H9 (cell line): ENCODE results near the gene PAPOLA. TPM values are rescaled to one million over a fixed set of nuclear protein-coding genes. Genes with fewer than 3 reads are reported as not detected.
A peak's percentile ranks its signal among the peaks of the same experiment; 100 is the strongest.

Source experiments
- DNase-seq: peaks from one replicate; pipeline ENCODE4 v3.0.0-alpha.2; 2017
- H2AFZ ChIP-seq: one replicate; pipeline ENCODE4 v1.6.1; 2013; ENCODE audit warnings: mild to moderate bottlenecking, low read length, control low read depth, moderate library complexity
- H2AK5ac ChIP-seq: 2 replicates; pipeline ENCODE4 v1.6.1; 2013; ENCODE audit warnings: low read length, control low read depth, mixed read lengths; ENCODE audit not compliant: insufficient read length
- H2BK120ac ChIP-seq: one replicate; pipeline ENCODE4 v1.6.1; 2013; ENCODE audit warnings: low read depth, mild to moderate bottlenecking, low read length, control low read depth, inconsistent platforms; ENCODE audit not compliant: poor library complexity, severe bottlenecking
- H2BK12ac ChIP-seq: 2 replicates; pipeline ENCODE4 v1.6.1; 2013; ENCODE audit warnings: low read length, control low read depth, mixed read lengths, low read depth; ENCODE audit not compliant: insufficient read length
- H2BK15ac ChIP-seq: 2 replicates; pipeline ENCODE4 v1.6.1; 2013; ENCODE audit warnings: low read depth, low read length, control low read depth
- H2BK20ac ChIP-seq: one replicate; pipeline ENCODE4 v1.6.1; 2013; ENCODE audit warnings: low read depth, mild to moderate bottlenecking, low read length, control low read depth, inconsistent platforms; ENCODE audit not compliant: poor library complexity, severe bottlenecking
- H2BK5ac ChIP-seq: 2 replicates; pipeline ENCODE4 v1.6.1; 2013; ENCODE audit warnings: low read length, control low read depth, mixed read lengths; ENCODE audit not compliant: insufficient read length
- H3K14ac ChIP-seq: 2 replicates; pipeline ENCODE4 v1.6.1; 2013; ENCODE audit warnings: low read length, control low read depth; ENCODE audit not compliant: insufficient read depth
- H3K18ac ChIP-seq: 2 replicates; pipeline ENCODE4 v1.6.1; 2013; ENCODE audit warnings: low read depth, mild to moderate bottlenecking, mixed read lengths, low read length, control low read depth; ENCODE audit not compliant: insufficient read length
- H3K23ac ChIP-seq: 2 replicates; pipeline ENCODE4 v1.6.1; 2013; ENCODE audit warnings: low read length, control low read depth, mixed read lengths, low read depth; ENCODE audit not compliant: insufficient read length
- H3K23me2 ChIP-seq: 2 replicates; pipeline ENCODE4 v1.6.1; 2013; ENCODE audit warnings: low read depth, mild to moderate bottlenecking, mixed read lengths, low read length, control low read depth; ENCODE audit not compliant: insufficient read length, poor library complexity, severe bottlenecking
- H3K27ac ChIP-seq: 2 replicates; pipeline ENCODE4 v1.5.1; 2013; ENCODE audit warnings: low read length, control low read depth, mixed read lengths, low read depth; ENCODE audit not compliant: insufficient read length
- H3K27me3 ChIP-seq: 2 replicates; pipeline ENCODE4 v1.6.1; 2013; ENCODE audit warnings: low read length, control low read depth, inconsistent platforms; ENCODE audit not compliant: insufficient read depth
- H3K4ac ChIP-seq: 2 replicates; pipeline ENCODE4 v1.6.1; 2013; ENCODE audit warnings: low read depth, mild to moderate bottlenecking, control low read depth, inconsistent platforms, low read length, moderate library complexity
- H3K4me1 ChIP-seq: 2 replicates; pipeline ENCODE4 v1.6.1; 2013; ENCODE audit warnings: low read length, control low read depth, inconsistent platforms; ENCODE audit not compliant: insufficient read depth
- H3K4me2 ChIP-seq: 2 replicates; pipeline ENCODE4 v1.6.1; 2013; ENCODE audit warnings: low read length, control low read depth, mixed read lengths; ENCODE audit not compliant: insufficient read length, insufficient read depth
- H3K56ac ChIP-seq: 2 replicates; pipeline ENCODE4 v1.6.1; 2013; ENCODE audit warnings: low read depth, mild to moderate bottlenecking, mixed read lengths, low read length, control low read depth; ENCODE audit not compliant: insufficient read length
- H3K79me1 ChIP-seq: 2 replicates; pipeline ENCODE4 v1.6.1; 2013; ENCODE audit warnings: low read depth, mild to moderate bottlenecking, moderate library complexity, low read length, control low read depth, inconsistent platforms; ENCODE audit not compliant: insufficient read depth, poor library complexity, severe bottlenecking
- H3K79me2 ChIP-seq: 2 replicates; pipeline ENCODE4 v1.6.1; 2013; ENCODE audit warnings: low read length, control low read depth, inconsistent platforms; ENCODE audit not compliant: insufficient read depth
- H3K9ac ChIP-seq: 2 replicates; pipeline ENCODE4 v1.6.1; 2013; ENCODE audit warnings: low read length, control low read depth, mixed read lengths; ENCODE audit not compliant: insufficient read length; ENCODE audit errors: extremely low read depth
- H3K9me3 ChIP-seq: one replicate; pipeline ENCODE4 v1.6.1; 2013; ENCODE audit warnings: low read depth, low read length, inconsistent platforms; ENCODE audit not compliant: control insufficient read depth
- H3T11ph ChIP-seq: one replicate; pipeline ENCODE4 v1.6.1; 2013; ENCODE audit warnings: mild to moderate bottlenecking, low read length, control low read depth, inconsistent platforms
- H4K20me1 ChIP-seq: one replicate; pipeline ENCODE4 v1.6.1; 2013; ENCODE audit not compliant: control insufficient read depth, insufficient read length, insufficient read depth
- H4K5ac ChIP-seq: 2 replicates; pipeline ENCODE4 v1.6.1; 2013; ENCODE audit warnings: low read depth, mild to moderate bottlenecking, mixed read lengths, low read length, control low read depth; ENCODE audit not compliant: insufficient read length
- H4K8ac ChIP-seq: replicated peaks from 2 replicates; pipeline ENCODE4 v1.6.1; 2013; ENCODE audit warnings: low read length, control low read depth, mixed read lengths, low read depth; ENCODE audit not compliant: insufficient read length
- H4K91ac ChIP-seq: 2 replicates; pipeline ENCODE4 v1.6.1; 2013; ENCODE audit warnings: low read depth, mild to moderate bottlenecking, moderate library complexity, mixed read lengths, low read length, control low read depth; ENCODE audit not compliant: insufficient read length
- H3K27ac Mint-ChIP-seq, 3 experiments: 2 replicates in 2 of 3; 3 replicates in 1 of 3; pipeline ENCODE4 v1.8.0; 2020 to 2021; ENCODE audit warnings: mixed read lengths in 3 of 3, mild to moderate bottlenecking in 1 of 3, moderate library complexity in 1 of 3
- H3K27me3 Mint-ChIP-seq: 2 replicates; pipeline ENCODE4 v1.8.0; 2021; ENCODE audit warnings: low read depth, mild to moderate bottlenecking, moderate library complexity, mixed read lengths
- H3K36me3 Mint-ChIP-seq, 3 experiments: 2 replicates in 2 of 3; 3 replicates in 1 of 3; pipeline ENCODE4 v1.8.0; 2020 to 2021; ENCODE audit warnings: low read depth in 3 of 3, mixed read lengths in 3 of 3; ENCODE audit not compliant: insufficient read depth in 1 of 3
- H3K4me1 Mint-ChIP-seq, 2 experiments: 2 replicates each; pipeline ENCODE4 v1.8.0; 2020; ENCODE audit warnings: mixed read lengths in 2 of 2
- H3K4me3 Mint-ChIP-seq, 2 experiments: 2 replicates in 1 of 2; 3 replicates in 1 of 2; pipeline ENCODE4 v1.8.0; 2020 to 2021; ENCODE audit warnings: mild to moderate bottlenecking in 2 of 2, mixed read lengths in 2 of 2, moderate library complexity in 1 of 2
- H3K9me3 Mint-ChIP-seq, 2 experiments: 2 replicates in 1 of 2; 3 replicates in 1 of 2; pipeline ENCODE4 v1.8.0; 2020; ENCODE audit warnings: mild to moderate bottlenecking in 2 of 2, mixed read lengths in 2 of 2, moderate library complexity in 1 of 2
- WGBS: extraction: QIAGEN DNeasy Blood & Tissue Kit; methylation state at CpG from one replicate; pipeline ENCODE4 v1.1.7; 2013; ENCODE audit warnings: missing lambda C conversion rate, low lambda C conversion rate, mixed read lengths; ENCODE audit not compliant: insufficient read length; ENCODE audit errors: extremely low coverage; 5-methylcytosine and 5-hydroxymethylcytosine counted together
- total RNA-seq: library from RNA; stranded (reverse); gene quantifications from 2 replicates; pipeline ENCODE4 v1.2.1, GENCODE V29; 2021
- TF ChIP-seq, protein P1 (sequence below): fragments of 200-600 bp; sonication (generic); conservative IDR thresholded peaks from 3 replicates; pipeline ENCODE4 v1.8.0; 2021; ENCODE audit warnings: antibody characterized with exemption, mild to moderate bottlenecking

PAPOLA gene
- total RNA-seq, 1 experiment from 2014 or later: 188 TPM

DNA sequence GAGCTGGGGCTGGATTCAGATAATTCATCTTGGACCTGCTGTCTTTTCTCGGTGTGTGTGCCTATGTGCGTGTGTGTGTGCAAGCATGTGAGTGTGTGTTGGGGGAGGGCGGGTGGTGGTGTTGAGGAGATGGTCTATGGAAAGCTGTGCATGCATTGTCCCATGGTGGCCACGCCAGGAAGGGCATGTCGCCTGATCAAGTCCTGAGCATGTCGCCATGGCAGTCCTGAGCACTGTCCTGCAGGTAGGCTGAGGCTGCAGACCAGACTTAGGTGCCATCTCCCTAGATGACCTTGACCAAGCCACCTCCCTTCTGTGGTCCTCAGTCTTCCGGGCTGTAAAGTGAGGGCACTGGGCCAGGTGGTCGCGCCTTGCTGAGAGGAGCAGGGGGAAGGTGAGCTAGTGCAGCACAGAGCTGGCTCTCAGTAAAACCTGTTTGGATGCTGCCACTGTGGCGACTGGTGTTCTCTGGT is 81.4 kb downstream of the PAPOLA start:
- TF ChIP-seq, protein P1, sequence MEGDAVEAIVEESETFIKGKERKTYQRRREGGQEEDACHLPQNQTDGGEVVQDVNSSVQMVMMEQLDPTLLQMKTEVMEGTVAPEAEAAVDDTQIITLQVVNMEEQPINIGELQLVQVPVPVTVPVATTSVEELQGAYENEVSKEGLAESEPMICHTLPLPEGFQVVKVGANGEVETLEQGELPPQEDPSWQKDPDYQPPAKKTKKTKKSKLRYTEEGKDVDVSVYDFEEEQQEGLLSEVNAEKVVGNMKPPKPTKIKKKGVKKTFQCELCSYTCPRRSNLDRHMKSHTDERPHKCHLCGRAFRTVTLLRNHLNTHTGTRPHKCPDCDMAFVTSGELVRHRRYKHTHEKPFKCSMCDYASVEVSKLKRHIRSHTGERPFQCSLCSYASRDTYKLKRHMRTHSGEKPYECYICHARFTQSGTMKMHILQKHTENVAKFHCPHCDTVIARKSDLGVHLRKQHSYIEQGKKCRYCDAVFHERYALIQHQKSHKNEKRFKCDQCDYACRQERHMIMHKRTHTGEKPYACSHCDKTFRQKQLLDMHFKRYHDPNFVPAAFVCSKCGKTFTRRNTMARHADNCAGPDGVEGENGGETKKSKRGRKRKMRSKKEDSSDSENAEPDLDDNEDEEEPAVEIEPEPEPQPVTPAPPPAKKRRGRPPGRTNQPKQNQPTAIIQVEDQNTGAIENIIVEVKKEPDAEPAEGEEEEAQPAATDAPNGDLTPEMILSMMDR: no peak
- H3K27me3 ChIP-seq: no peaks in the 10 kb centered on the region
- no peaks in the 10 kb centered on the region for H3K79me2 ChIP-seq
- no peaks in the 10 kb centered on the region for H3K9me3 ChIP-seq
- no peak overlapping the region for H2BK120ac ChIP-seq
- no peak overlapping the region for H2BK15ac ChIP-seq
- no peak overlapping the region for H3K4ac ChIP-seq
- Mint-ChIP-seq H3K36me3 (no peaks in the 10 kb centered on the region), H3K9me3 (no peaks in the 10 kb centered on the region), H3K4me3 (no peak overlapping the region), H3K27ac (peak overlapping the region in 1 of 3 experiments; percentile 68; a peak in 1 of 7 replicates), H3K27me3 (peaks cover 5% of the 10 kb centered on the region), H3K4me1 (peaks cover 20 to 28% of the 10 kb centered on the region in 2 experiments)
- H4K20me1 ChIP-seq: no peaks in the 10 kb centered on the region
- no CpG with 5 or more reads among the region's 10 CpGs for WGBS
- H3K9ac ChIP-seq: no peak overlapping the region
- no peak overlapping the region for H2AFZ ChIP-seq
- H3K56ac ChIP-seq: no peak overlapping the region
- no peak overlapping the region for H2BK5ac ChIP-seq
- H3K23ac ChIP-seq: no peak overlapping the region
- H3K4me2 ChIP-seq: no peak overlapping the region
- H4K8ac ChIP-seq: no peak overlapping the region
- H3K79me1 ChIP-seq: no peaks in the 10 kb centered on the region
- H2AK5ac ChIP-seq: no peak overlapping the region
- no peak overlapping the region for H3K27ac ChIP-seq
- no peak overlapping the region for H4K5ac ChIP-seq
- H2BK20ac ChIP-seq: no peak overlapping the region
- H3T11ph ChIP-seq: no peak overlapping the region
- no peak overlapping the region for H3K18ac ChIP-seq
- no peak overlapping the region for H2BK12ac ChIP-seq
- no peak overlapping the region for H3K14ac ChIP-seq
- DNase-seq: peak; percentile 27
- H3K4me1 ChIP-seq: no peaks in the 10 kb centered on the region
- no peaks in the 10 kb centered on the region for H3K23me2 ChIP-seq
- no peak overlapping the region for H4K91ac ChIP-seq
